A172 (cell line): ENCODE data around the gene DCAF5. TPM values are rescaled to one million over a fixed set of nuclear protein-coding genes. Genes with fewer than 3 reads are reported as not detected.
"Not testable (repeated sequence)": the region's sequence is repeated elsewhere in the genome, so short reads cannot be mapped to it uniquely, and the experiment has no call there.

Experiments
- DNase-seq: peaks from one replicate; pipeline ENCODE4 v3.0.0-alpha.2; 2015; ENCODE audit warnings: low spot score
- total RNA-seq: library from RNA; depleted of rRNA; stranded (reverse); fragments of >200 nt; shearing (Covaris generic); gene quantifications from 2 replicates; pipeline ENCODE4 v1.2.3, GENCODE V29; 2014; rRNA removed

The DCAF5 gene, protein sequence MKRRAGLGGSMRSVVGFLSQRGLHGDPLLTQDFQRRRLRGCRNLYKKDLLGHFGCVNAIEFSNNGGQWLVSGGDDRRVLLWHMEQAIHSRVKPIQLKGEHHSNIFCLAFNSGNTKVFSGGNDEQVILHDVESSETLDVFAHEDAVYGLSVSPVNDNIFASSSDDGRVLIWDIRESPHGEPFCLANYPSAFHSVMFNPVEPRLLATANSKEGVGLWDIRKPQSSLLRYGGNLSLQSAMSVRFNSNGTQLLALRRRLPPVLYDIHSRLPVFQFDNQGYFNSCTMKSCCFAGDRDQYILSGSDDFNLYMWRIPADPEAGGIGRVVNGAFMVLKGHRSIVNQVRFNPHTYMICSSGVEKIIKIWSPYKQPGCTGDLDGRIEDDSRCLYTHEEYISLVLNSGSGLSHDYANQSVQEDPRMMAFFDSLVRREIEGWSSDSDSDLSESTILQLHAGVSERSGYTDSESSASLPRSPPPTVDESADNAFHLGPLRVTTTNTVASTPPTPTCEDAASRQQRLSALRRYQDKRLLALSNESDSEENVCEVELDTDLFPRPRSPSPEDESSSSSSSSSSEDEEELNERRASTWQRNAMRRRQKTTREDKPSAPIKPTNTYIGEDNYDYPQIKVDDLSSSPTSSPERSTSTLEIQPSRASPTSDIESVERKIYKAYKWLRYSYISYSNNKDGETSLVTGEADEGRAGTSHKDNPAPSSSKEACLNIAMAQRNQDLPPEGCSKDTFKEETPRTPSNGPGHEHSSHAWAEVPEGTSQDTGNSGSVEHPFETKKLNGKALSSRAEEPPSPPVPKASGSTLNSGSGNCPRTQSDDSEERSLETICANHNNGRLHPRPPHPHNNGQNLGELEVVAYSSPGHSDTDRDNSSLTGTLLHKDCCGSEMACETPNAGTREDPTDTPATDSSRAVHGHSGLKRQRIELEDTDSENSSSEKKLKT
- 3.9 and 6.7 TPM in 2 replicates for total RNA-seq

DNA sequence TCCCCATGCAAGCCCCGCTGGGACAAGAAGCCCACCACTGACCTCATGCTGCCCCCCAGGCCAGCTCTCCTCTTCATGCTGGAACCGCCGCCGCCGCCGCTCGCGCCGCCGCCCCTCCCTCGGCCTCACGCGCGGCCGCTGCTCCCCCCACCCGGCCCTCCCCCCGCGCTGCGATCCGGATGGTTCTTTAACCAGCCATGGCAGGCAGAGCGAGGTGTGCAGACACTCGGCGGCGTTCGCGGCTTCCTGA lies at the start of gene DCAF5:
DCAF5 (minus strand) TSS at position 218 of the 250 bp plus-strand sequence; CDS start at position 77, 141 bp downstream.
- peak; percentile 76 for DNase-seq

DNA sequence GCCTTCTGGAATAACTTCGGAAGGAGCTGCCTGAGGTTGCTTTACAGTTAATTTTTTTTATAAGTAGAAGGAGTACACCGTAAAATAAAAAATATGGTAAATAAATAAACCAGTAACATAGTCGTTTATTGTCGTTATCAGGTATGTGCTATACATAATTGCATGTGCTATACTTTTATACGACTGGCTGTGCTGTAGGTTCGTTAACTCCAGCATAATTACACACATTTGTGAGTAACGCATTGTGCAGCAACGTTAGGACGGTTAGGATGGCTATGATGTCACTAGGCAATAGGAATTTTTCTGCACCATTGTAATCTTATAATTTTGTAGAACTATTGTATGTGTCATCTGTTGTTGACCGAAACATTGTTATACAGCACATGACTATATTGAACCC lies 46.9 kb upstream of the DCAF5 start:
- DNase-seq, result no peak

DNA sequence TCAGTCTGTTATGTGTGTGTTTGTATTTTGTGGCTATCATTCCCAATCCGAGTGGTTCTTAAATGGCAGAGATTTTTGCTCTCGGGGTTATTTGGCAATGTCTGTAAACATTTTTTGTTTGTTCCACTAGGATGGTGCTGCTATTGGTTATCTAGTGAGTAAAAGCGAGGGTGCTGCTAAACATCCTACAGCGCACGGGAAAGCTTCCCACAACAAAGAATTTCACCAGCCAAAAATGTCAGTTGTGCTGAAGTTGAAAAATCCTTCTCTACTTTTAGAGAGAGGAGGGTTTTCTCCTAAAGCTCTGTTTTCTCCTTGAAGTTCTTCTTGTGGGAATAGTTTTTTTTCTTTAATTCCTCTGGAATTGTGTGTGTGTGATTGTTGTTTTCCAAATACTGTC lies 40.8 kb upstream of the DCAF5 start:
- DNase-seq, result no peak

DNA sequence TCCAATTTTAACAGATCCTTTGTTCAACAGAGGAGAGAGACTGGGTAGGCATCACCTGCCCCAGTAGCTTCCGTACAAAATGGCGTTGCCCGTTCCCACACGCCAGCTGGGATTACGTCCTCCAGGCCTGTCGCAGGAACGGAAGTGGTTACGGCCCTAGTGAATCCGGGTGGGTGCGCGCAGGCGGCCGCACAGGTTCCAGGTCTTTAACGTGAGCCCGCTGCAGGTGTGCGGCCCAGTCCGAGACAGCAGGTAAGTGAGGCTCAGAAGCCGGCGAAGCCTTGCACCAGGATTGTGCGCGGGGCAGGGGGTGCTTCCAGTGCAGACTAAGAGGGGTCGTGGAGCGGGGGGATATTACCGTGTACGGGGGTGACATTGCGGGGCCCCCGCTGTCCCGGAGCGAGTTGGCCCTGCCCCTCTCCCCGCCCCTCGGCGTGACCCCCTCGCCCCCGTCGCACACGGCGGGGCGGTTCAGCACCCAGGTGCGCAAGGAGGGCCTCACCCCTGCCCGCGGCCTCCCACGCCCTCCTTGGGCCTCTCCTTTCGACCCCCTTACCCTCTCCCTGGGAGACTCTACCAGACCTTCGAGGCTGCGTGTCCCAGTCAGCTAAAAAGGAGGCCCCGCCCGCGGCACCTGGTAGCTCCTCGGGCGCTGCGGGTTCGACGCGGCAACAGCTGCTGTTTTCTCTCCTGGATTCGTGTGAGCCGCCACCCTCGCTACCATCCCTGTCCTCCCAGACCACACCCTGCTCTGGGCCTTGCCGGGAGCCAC lies 38.6 kb upstream of the DCAF5 start, which contains the start of gene EXD2:
EXD2 (plus strand) TSS at position 159 of the 772 bp plus-strand sequence. CDS start 17,973 bp downstream, outside the sequence.
- peak; percentile 76 for DNase-seq

DNA sequence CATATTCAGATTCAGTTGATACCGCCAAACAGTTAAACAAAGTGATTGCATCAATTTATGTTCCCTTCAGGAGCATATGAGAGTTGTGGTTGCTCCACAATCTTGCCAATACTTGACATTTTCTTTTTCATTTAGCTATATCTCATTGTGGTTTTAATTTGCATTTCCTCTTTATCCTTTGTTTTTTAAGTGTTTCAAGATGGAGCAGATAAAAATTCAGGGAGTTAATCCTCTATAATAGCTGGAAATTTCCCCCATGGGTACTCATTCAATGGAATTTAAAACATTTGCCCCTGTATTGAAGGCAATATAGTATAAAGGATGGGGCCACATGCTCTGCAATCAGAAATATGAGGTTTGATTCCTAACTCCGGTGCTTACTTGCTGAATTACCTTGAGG lies 37.3 kb upstream of the DCAF5 start:
- DNase-seq, result no peak

DNA sequence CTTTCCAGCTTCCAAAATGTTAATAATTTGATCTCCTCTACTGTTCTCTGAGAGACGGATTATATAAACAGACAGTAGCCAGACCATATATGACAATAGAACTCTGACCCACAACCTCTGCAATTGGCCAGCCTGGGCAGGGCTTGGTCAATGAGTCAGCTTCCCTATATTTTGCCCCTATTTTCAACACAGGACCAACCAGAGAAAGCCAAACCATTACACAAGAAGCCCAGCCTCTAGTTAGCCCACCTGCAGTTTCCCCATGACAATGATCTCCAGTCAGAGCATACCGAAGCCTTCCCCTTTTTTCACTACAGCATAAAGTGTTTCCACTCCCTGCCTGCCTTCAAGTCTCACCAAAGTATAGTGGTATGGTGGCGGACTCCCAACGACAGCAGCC lies 30.8 kb upstream of the DCAF5 start:
- no peak for DNase-seq

DNA sequence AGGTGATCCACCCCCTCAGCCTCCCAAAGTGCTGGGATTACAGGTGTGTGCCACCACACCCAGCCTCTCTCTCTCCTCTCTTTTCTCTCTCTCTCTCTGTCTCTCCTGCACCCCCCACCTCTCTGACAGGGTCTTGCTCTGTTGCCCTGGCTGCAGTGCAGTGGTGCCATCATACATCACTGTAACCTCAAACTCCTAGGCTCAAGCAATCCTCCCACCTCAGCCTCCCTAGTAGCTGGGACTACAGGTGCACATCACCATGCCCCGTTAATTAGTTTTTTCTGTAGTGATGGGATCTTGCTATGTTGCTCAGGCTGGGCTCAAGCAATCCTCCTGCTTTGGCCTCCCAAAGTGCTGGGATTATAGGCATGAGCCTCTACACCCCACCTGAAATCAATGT lies 29.7 kb upstream of the DCAF5 start:
- not testable (repeated sequence) for DNase-seq

DNA sequence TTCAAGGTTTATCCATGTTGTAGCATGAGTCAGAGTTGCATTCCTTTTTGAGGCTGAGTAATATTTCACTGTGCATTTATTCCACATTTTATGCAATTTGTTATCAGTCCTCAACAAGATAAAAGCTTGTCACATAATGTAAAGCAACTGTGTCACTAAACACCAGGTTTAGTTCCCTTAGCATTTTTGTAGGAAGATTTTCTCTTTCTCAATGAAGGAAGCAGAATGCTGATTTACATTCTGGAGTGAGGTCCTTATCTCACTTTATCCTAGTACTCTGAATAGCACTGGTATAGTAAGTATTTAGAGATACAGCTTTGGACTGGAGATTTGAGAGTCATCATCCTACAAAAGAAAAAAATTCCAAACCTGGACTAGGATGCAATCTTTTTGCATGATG lies 28.6 kb upstream of the DCAF5 start:
- no peak for DNase-seq

DNA sequence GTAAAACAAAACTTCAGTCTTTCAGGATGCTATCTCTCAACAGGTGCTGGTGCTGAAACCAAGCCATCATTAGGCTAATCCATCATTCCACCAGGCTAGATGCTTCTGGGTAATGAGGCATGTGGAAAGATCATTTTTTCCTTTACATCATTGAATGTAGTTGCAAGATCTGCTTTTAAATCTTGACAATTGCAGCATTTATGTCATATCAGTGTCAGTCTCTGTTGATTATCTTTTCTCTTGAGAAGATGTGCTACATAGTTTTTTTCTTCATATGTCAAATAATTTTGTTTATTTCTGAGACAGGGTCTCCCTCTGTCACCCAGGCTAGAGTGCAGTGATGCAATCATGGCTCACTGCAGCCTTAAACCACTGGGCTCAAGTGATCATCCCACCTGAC lies 22.2 kb upstream of the DCAF5 start:
- no peak for DNase-seq

DNA sequence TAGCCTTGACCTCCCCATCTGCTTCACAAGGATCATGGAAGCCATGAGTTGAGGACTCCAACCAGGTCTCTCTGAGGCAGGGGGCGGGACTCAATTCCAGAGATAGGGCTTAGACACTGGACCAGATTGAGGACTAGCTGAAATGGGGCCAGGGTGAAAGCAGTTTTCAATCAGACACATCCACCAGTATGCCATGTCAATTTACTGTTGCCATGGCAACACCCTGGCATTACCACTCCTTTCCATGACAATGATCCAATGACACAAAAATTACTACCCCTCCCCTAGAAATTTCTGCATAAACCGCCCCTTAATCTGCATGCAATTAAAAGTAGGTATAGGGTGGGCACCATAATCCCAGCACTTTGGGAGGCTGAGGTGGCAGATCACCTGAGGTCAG lies 18.6 kb upstream of the DCAF5 start:
- no peak for DNase-seq

DNA sequence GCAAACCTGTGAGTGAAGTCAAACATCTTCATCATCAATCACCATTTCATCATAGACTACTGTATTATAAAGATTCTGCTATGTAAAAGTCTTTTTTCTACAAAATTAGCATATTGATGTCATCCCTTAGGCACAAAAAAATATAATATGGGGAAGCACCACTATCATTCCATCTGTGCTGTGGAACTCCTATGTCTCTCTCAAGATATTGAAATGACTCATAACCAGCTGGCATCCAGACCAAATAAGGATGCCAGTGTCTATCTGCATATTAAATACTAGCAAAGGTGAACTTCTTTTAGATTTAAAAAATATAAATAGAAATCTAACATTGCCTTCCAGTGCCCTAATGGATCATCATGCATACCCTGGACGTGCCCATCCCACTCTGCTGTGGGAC lies 17.9 kb upstream of the DCAF5 start:
- peak; percentile 25 for DNase-seq

DNA sequence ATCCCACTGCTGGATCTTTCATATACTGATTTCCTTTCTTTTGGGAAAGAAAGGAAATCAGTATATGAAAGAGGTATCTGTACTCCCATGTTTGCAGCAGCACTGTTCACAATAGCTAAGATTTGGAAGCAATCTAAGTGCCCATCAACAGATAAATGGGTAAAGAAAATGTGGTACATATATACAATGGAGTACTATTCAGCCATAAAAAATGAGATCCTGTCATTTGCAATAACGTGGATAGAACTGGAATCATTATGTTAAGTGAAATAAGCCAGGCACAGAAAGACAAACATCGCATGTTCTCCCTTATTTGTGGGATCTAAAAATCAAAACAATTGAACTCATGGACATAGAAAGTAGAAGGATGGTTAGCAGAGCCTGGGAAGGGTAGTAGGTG lies 12.9 kb upstream of the DCAF5 start:
- DNase-seq, result not testable (repeated sequence)

DNA sequence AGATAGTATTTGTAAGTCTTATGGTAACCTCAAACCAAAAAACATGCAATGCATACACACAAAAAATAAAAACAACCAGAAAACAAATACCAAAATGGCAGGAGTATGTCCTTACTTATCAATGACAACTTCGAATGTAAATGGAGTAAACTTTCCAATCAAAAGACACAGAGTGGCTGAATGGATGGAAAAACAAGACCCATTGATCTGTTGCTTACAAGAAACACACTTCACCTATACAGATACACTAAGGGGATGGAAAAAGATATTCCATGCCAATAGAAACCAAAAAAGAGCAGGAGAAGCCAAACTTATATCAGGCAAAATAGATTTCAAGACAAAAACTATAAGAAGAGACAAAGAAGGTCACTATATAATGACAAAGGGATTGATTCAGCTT lies 8.7 kb upstream of the DCAF5 start:
- no peak for DNase-seq

DNA sequence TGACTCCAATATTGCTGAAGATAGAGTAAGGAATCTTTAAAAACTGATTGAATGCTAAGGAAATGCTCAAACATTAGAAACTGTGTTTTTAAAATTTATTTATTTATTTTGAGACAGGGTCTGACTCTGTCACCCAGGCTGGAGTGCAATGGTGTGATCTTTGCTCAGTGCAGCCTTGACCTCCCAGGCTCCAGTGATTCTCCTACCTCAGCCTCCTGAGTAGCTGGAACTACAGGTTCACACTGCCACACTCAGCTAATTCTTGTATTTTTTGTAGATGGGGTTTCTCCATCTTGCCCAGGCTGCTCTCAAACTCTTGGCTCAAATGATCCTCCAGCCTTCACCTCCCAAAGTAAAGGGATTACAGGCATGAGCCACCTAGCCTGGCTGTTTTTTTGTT lies 3.3 kb upstream of the DCAF5 start:
- no peak for DNase-seq

DNA sequence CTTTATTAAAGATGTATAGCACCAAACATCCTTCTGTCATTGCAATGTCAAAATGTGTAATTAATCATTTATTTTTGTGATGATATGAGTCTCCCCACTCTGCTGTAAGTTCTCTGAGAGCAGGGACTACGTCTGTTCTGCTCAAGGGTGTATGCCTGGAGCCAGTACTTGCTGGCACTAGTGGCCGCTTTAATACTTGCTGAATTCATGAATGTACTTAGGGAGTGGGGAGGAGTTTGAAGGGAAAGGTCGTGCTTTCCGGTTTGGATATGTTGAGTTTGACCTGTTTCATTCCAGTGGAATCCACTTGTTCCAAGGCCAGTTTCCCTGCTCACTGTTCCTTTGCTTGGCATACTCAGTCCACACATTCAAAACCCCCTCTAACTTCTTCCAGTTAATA lies 1.9 kb upstream of the DCAF5 start:
- DNase-seq, result no peak

DNA sequence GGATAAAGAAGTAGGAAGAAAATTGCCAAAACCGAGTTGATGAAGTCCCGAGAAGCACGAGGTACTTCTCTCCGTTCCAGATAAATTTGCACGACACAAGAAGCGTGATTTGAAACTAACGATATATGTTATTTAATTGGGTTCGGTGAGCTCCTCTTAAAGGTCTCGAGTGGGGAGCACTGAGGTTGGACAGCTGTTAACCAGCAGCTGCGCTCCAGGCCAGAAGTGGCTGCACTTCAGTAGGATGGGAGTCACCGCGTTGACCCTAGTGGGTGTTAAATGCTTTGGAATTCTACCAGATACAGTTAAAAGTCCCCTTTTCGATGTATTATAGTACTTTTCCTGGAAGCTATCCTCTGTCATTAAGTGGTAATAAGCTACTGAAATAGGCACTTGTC lies 953 bp upstream of the DCAF5 start:
- no peak for DNase-seq

DNA sequence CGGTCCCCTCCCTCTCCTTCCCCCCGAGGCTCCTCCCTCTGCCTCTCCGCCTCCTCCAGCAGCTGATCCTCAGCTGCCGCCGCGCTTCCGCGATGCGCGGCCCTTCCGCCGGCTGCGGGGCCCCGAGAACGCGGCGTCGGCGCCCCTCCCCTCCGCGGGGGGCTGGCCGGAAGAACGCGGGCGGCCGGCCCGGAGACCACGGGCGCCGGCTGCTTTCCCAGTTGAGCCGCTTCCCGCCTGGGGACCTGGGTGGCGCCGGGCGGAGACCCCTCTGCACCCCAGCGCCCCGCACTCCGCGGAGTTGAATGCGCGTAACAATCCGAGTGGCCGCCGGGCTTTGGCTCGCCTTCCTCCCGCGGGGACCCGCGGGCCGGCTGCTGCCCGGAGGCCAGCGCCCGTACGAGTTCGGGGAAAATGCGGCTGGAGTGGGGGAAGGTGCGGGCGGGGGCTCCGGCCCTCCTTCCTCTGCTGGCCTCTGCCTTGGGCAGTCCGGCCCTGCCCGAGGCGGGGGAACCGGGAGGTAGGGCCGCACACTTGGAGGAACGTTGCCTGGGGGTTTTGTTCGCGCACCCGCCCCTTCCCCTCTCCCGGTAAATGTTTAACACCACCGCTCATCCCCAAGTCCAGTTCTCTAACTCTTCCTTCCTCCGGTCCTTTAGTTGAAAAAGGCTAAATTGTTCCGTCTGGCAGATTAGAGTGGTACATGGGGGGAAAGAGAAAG lies 393 bp upstream of the DCAF5 start:
- DNase-seq, result no peak

DNA sequence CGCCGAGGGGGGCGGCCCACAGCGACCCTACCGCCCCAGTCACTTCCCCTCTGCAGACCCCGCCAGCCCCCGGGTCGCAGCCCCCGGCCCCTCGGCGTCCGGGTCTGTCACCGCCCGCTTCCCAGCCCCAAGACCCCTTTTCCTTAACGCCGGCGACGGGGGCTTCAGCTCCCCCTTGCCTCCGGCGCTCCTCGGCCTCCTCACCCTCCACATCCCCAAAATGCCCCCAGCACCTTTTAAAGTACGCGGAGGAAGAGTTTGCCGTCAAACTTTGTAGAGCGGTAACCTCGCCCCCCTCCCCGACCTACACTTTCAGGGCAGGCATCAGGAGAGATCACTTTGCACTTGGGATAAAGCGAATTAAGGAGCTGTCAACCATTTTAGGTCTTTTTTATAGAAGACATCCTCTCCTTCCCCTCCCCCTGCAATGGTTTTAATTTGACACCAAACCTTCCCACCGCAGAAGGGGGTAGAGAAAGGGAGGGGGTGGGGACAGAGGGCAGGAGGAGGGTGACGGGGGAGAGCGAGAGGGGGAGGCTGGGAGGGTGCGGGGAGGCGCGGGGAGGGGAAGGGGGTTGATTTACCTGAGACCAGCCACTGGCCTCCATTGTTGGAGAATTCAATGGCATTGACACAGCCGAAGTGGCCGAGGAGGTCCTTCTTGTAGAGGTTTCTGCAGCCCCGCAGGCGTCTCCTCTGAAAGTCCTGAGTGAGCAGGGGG lies 578 bp downstream of the DCAF5 start:
- no peak for DNase-seq

DNA sequence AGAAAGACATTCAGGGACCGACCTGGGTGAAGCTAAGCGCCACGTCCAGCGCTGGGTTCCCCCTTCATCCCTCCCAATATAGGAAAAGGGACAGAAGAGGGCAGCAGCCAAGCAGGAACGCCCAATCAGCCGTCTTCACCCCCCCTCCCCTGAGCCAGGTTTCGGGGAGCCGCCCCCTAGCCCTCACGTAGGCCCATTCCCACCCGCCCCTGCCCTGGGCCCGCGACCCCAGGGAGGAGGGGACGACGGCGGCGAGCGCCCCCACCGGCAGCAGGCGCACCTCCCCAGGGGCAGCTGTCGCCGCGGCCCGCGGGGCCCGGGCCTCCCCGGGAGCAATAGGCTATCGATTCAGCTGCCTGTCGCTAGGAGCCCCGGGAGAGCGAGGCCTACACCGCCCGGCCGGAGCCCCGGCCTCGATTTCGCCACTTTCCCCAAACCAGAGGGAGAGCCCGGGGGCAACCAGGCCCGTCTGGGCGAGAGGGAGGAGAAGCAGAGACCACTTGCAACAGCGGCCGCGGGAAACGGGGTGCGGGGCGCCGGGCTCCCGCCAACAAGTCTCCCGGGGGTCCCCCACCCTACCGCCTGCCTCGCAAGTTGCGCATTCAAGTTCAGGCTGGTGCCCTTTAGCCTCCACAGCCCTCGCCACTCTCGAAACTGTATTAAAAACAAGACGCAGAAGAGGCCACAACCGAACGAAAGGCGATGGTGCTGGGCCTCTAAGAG lies 1.3 kb downstream of the DCAF5 start:
- peak; percentile 16 for DNase-seq
